Upper lobe of left lung (tissue), 4 donors: Measurements from ENCODE around the gene PPP1R14B.

ENCODE experiments used
- CTCF ChIP-seq, 6 experiments: fragments of 450-650 bp in 4 of 6; fragments of 200-600 bp in 2 of 6; sonication (generic) in 2 of 6; IDR thresholded peaks; one replicate each; pipeline ENCODE4 v1.5.1; 2016 to 2019; ENCODE audit warnings: antibody characterized with exemption in 6 of 6
- EP300 ChIP-seq, 4 donors: sonication (generic); formaldehyde crosslinking; IDR thresholded peaks; one replicate each; pipeline ENCODE4 v1.5.1; 2017; ENCODE audit warnings: antibody characterized with exemption in 4 of 4, control low read depth in 2 of 4
- POLR2A ChIP-seq, 4 donors: fragments of 450-650 bp; IDR thresholded peaks; one replicate each; pipeline ENCODE4 v1.5.1; 2016 to 2017; ENCODE audit warnings: antibody characterized with exemption in 4 of 4, mild to moderate bottlenecking in 2 of 4
- POLR2AphosphoS5 ChIP-seq, 2 donors: sonication (generic); formaldehyde crosslinking; IDR thresholded peaks; one replicate each; pipeline ENCODE4 v1.5.1; 2017; ENCODE audit warnings: antibody characterized with exemption in 2 of 2

- no peak for TF ChIP-seq CTCF (IDR thresholded peaks at IDR 0.05)
- no peak for TF ChIP-seq POLR2A (IDR thresholded peaks at IDR 0.05)
- TF ChIP-seq POLR2AphosphoS5 (IDR thresholded peaks at IDR 0.05): no peak
- no peak for TF ChIP-seq EP300 (IDR thresholded peaks at IDR 0.05)
Observed at GRCh38 chr11:64247729-64248531, 1.2 kb upstream of the PPP1R14B start.
